Endothelial cell of umbilical vein (primary cell): ENCODE results near the gene PID1. TPM values are rescaled to one million over a fixed set of nuclear protein-coding genes. Genes with fewer than 3 reads are reported as not detected.

Experiments
- BruUV-seq: library from RNA; stranded (reverse); fragments of 400-500 nt; replicated peaks from 2 replicates; lab custom pipeline; 2021; lab: Mats Ljungman, UMichigan
- CTCF ChIA-PET: fragments of 300-600, 350-600 bp; sonication (Branson Sonifier 250); formaldehyde crosslinking; loops from one replicate; lab custom pipeline; 2021; ENCODE audit warnings: antibody characterized with exemption, inconsistent platforms; lab: Charles Lee
- POLR2A ChIA-PET: fragments of 300-600, 350-600 bp; sonication (Branson Sonifier 250); formaldehyde crosslinking; loops from one replicate; lab custom pipeline; 2021; ENCODE audit warnings: antibody characterized with exemption, inconsistent platforms; lab: Charles Lee
- DNase-seq: peaks from one replicate; pipeline ENCODE4 v3.0.0-alpha.2; 2011; ENCODE audit warnings: low read depth, low spot score
- FAIRE-seq: peaks from 2 replicates; lab custom pipeline; 2011; peaks lifted over from hg19 to GRCh38; lab: Jason Lieb, UNC
- H2AFZ ChIP-seq: 2 replicates; pipeline ENCODE4 v1.6.0; 2012; ENCODE audit warnings: low read depth, low read length, control low read depth, inconsistent platforms
- H3K27ac ChIP-seq: 2 replicates; pipeline ENCODE4 v1.5.1; 2011; ENCODE audit warnings: low read depth, mild to moderate bottlenecking, control low read depth, low read length, moderate library complexity; ENCODE audit not compliant: insufficient read depth
- H3K27me3 ChIP-seq, 2 experiments: 2 replicates each; pipeline versions ENCODE4 v1.6.0 to v1.6.1; 2011; ENCODE audit warnings: low read length in 2 of 2, mixed read lengths in 1 of 2; ENCODE audit not compliant: control insufficient read depth in 2 of 2, insufficient read depth in 2 of 2
- H3K36me3 ChIP-seq, 2 experiments: 2 replicates in 1 of 2; 3 replicates in 1 of 2; pipeline ENCODE4 v1.5.1; 2011; ENCODE audit warnings: low read length in 2 of 2, mild to moderate bottlenecking in 1 of 2, moderate library complexity in 1 of 2; ENCODE audit not compliant: control insufficient read depth in 2 of 2, insufficient read depth in 2 of 2; ENCODE audit errors: extremely low read depth in 1 of 2
- H3K4me1 ChIP-seq: 3 replicates; pipeline ENCODE4 v1.5.1; 2011; ENCODE audit warnings: mild to moderate bottlenecking, low read length; ENCODE audit not compliant: control insufficient read depth, insufficient read depth; ENCODE audit errors: extremely low read depth
- H3K4me2 ChIP-seq: 2 replicates; pipeline ENCODE4 v1.6.1; 2011; ENCODE audit warnings: low read length, control low read depth, mixed read lengths; ENCODE audit not compliant: insufficient read depth
- H3K4me3 ChIP-seq, 3 experiments: fragments of 200-600 bp in 1 of 3; sonication (generic), shearing (Covaris generic) in 1 of 3; replicated peaks in 1 of 3; 2 replicates each; pipeline ENCODE4 v1.5.1; 2011 to 2016; ENCODE audit warnings: control low read depth in 3 of 3, low read length in 3 of 3, mild to moderate bottlenecking in 2 of 3, inconsistent platforms in 1 of 3, low read depth in 1 of 3, moderate library complexity in 1 of 3; ENCODE audit not compliant: insufficient read depth in 1 of 3
- H3K79me2 ChIP-seq: 2 replicates; pipeline ENCODE4 v1.6.0; 2012; ENCODE audit warnings: low read length, inconsistent platforms; ENCODE audit not compliant: control insufficient read depth, insufficient read depth
- H3K9ac ChIP-seq: replicated peaks from 2 replicates; pipeline ENCODE3; 2011; ENCODE audit warnings: low read length, control low read depth; ENCODE audit not compliant: insufficient read depth; ENCODE audit errors: extremely low read depth
- H3K9me1 ChIP-seq: replicated peaks from 3 replicates; pipeline ENCODE4 v1.6.0; 2011; ENCODE audit warnings: mild to moderate bottlenecking, low read length; ENCODE audit not compliant: control insufficient read depth, insufficient read depth; ENCODE audit errors: extremely low read depth
- H3K9me3 ChIP-seq: replicated peaks from 2 replicates; pipeline ENCODE4 v1.5.1; 2012; ENCODE audit warnings: low read length, inconsistent platforms; ENCODE audit not compliant: control insufficient read depth, insufficient read depth
- H4K20me1 ChIP-seq: replicated peaks from 2 replicates; pipeline ENCODE3; 2011; ENCODE audit warnings: mild to moderate bottlenecking, low read length; ENCODE audit not compliant: control insufficient read depth, insufficient read depth; ENCODE audit errors: extremely low read depth
- CTCF ChIP-seq, 2 donors: IDR thresholded peaks; 1 replicate in 1 of 2; 2 replicates in 1 of 2; pipeline ENCODE4 v1.5.1; 2011; ENCODE audit warnings: low read length in 2 of 2, mild to moderate bottlenecking in 2 of 2, moderate library complexity in 2 of 2, control low read depth in 1 of 2, inconsistent platforms in 1 of 2, low read depth in 1 of 2; ENCODE audit not compliant: insufficient read depth in 1 of 2; ENCODE audit errors: extremely low read depth in 1 of 2
- FOS ChIP-seq: IDR thresholded peaks from 2 replicates; pipeline ENCODE4 v1.6.1; 2011; ENCODE audit warnings: mild to moderate bottlenecking, low read length, moderate library complexity, borderline replicate concordance; ENCODE audit not compliant: insufficient read depth
- GATA2 ChIP-seq: IDR thresholded peaks from 2 replicates; pipeline ENCODE4 v1.7.0; 2011; ENCODE audit warnings: low read depth, mild to moderate bottlenecking, moderate library complexity, mixed read lengths, low read length; ENCODE audit not compliant: insufficient read length, insufficient read depth
- JUN ChIP-seq: IDR thresholded peaks from 2 replicates; pipeline ENCODE4 v1.6.1; 2011; ENCODE audit warnings: borderline replicate concordance, low read depth; ENCODE audit not compliant: insufficient read length, insufficient read depth
- MAX ChIP-seq: IDR thresholded peaks from 2 replicates; pipeline ENCODE4 v1.6.1; 2011; ENCODE audit not compliant: insufficient read depth, insufficient read length
- MYC ChIP-seq: IDR thresholded peaks from one replicate; pipeline ENCODE4 v1.6.1; 2011; ENCODE audit warnings: mild to moderate bottlenecking, low read depth, low read length
- POLR2A ChIP-seq: IDR thresholded peaks from 2 replicates; pipeline ENCODE4 v1.6.1; 2012; ENCODE audit warnings: low read depth, mild to moderate bottlenecking, control low read depth, low read length
- POLR2AphosphoS5 ChIP-seq: IDR thresholded peaks from 2 replicates; pipeline ENCODE4 v1.6.1; 2012; ENCODE audit warnings: low read depth, mild to moderate bottlenecking, control low read depth, low read length, moderate library complexity; ENCODE audit not compliant: insufficient read depth
- dilution Hi-C: fragments of 300-500 bp; cut with MboI; formaldehyde crosslinking; loops from one replicate; pipeline ENCODE4 v1.15.0; 2019; ENCODE audit warnings: low sequenced_read_pairs; ENCODE audit not compliant: extremely low pct_ligation_motif_present
- intact Hi-C: fragments of 100-400 bp; cut with micrococcal nuclease; formaldehyde crosslinking; loops from one replicate; pipeline ENCODE4 v1.10.0; 2022
- polyA plus RNA-seq, 4 experiments: library from polyadenylated mRNA; depleted of rRNA in 3 of 4; stranded (reverse) in 3 of 4; unstranded in 1 of 4; fragments of >200 nt; gene quantifications; 2 replicates each; pipeline versions ENCODE4 v1.2.1 to v1.2.3, GENCODE V29; 2011 to 2012; ENCODE audit warnings: missing spikeins in 1 of 4
- total RNA-seq: library from RNA; stranded (reverse); gene quantifications from 2 replicates; pipeline ENCODE4 v1.2.3, GENCODE V29; 2021

The PID1 gene
- total and polyA plus RNA-seq, 2 donors (not counting 3 experiments of a cell fraction or from before 2014, with no cell fraction given) = not detected

GRCh38 chr2:229231328-229231868, 39.7 kb downstream of the PID1 start:
- intact Hi-C loops (no loop called here), dilution Hi-C loops (no loop called here)
- no TSS peak for BruUV-seq
- H3K9ac ChIP-seq = no peak overlapping the region
- ChIA-PET CTCF (no interaction called here), POLR2A (no interaction called here)
- no peaks in the 10 kb centered on the region for H4K20me1 ChIP-seq
- H3K9me1 ChIP-seq = no peaks in the 10 kb centered on the region
- no peak for DNase-seq
- H3K4me2 ChIP-seq = no peak overlapping the region
- no peaks in the 10 kb centered on the region for H3K27me3 ChIP-seq
- FAIRE-seq = no peak
- no peaks in the 10 kb centered on the region for H3K36me3 ChIP-seq
- H3K79me2 ChIP-seq = no peaks in the 10 kb centered on the region
- TF ChIP-seq JUN = no peak
- TF ChIP-seq GATA2 = no peak
- no peak for TF ChIP-seq POLR2AphosphoS5
- TF ChIP-seq CTCF (IDR thresholded peaks at IDR 0.05; ENCODE audit: extremely low read depth in 1 of 2, insufficient read depth in 1 of 2, low read depth in 1 of 2, low read length in 2 of 2) = no peak
- TF ChIP-seq MAX = no peak
- TF ChIP-seq POLR2A = no peak
- no peak for TF ChIP-seq MYC
- no peak for TF ChIP-seq FOS
- H3K4me3 ChIP-seq = no peak overlapping the region
- H2AFZ ChIP-seq = no peak overlapping the region
- no peaks in the 10 kb centered on the region for H3K4me1 ChIP-seq
- no peaks in the 10 kb centered on the region for H3K9me3 ChIP-seq
- H3K27ac ChIP-seq = no peak overlapping the region
